Suprapubic skin (tissue), 4 donors: ENCODE results near the gene ARPIN.

Source experiments
- CTCF ChIP-seq, 2 donors: fragments of 200-600 bp in 1 of 2; fragments of 450-650 bp in 1 of 2; sonication (generic) in 1 of 2; IDR thresholded peaks; one replicate each; pipeline ENCODE4 v1.5.1; 2016 to 2019; ENCODE audit warnings: antibody characterized with exemption in 2 of 2, mild to moderate bottlenecking in 1 of 2, moderate library complexity in 1 of 2
- POLR2A ChIP-seq, 2 donors: fragments of 450-650 bp; IDR thresholded peaks; one replicate each; pipeline ENCODE4 v1.6.1; 2017; ENCODE audit warnings: antibody characterized with exemption in 2 of 2, mild to moderate bottlenecking in 2 of 2, moderate library complexity in 2 of 2
- POLR2AphosphoS5 ChIP-seq, 3 donors: sonication (generic); formaldehyde crosslinking; IDR thresholded peaks; one replicate each; pipeline ENCODE4 v1.6.1; 2017; ENCODE audit warnings: antibody characterized with exemption in 3 of 3

GRCh38 chr15:89899295-89899945 is 13.3 kb downstream of the ARPIN start:
- TF ChIP-seq POLR2AphosphoS5 (IDR thresholded peaks at IDR 0.05) (no peak), CTCF (IDR thresholded peaks at IDR 0.05) (no peak), POLR2A (IDR thresholded peaks at IDR 0.05) (no peak)
